NCI-H82 treated with DMSO at 0.1 percent for 48 hours (cell line): ENCODE data around the gene LIG3.
"Not testable (repeated sequence)": the region's sequence is repeated elsewhere in the genome, so short reads cannot be mapped to it uniquely, and the experiment has no call there.

Experiments
- DNase-seq: peaks from one replicate; lab custom pipeline; 2025; ENCODE audit not compliant: unreplicated experiment; lab: John Stamatoyannopoulos, UW

Gene LIG3

GRCh38 chr17:34980353-34980680 lies at the start of gene LIG3:
TSS of gene LIG3 (plus strand) at chr17:34980512. CDS start at chr17:34983006, 2,494 bp downstream.
- peak; percentile 83 for DNase-seq

GRCh38 chr17:34950780-34951179 lies 29.5 kb upstream of the LIG3 start:
- DNase-seq: not testable (repeated sequence)

- no peak for DNase-seq
Measured at GRCh38 chr17:34958438-34958837, 21.9 kb upstream of the LIG3 start.

DNA sequence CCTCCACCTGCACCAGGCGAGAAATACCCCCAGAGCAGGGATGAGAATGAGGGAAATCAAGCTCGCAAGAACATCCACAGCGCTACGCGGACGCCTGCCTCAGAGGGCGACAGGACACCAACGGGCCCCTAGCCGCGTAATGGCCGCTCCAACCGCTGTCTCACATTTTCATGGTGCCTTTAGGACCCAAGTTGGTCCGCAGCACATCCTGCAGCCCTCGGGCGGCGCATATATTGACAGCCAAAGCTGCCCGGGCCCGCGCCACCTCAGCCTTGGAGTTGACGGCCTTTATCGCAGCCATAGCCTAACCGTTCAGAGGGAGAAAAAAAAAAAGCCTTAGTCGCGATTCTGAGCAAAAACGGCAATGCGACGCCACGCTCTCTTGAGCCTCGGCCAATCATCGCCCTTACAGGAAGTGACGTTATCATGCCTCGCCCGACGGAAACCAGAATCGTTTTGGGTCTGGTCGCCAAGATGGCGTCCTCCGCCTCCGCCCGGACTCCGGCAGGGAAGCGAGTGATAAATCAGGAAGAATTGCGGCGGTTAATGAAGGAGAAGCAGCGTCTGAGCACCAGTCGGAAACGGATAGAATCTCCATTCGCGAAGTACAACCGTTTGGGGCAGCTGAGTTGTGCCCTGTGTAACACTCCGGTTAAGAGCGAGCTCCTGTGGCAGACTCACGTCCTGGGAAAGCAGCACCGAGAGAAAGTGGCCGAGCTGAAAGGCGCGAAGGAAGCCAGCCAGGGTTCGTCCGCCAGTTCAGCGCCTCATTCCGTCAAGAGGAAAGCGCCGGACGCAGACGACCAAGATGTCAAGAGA lies 19.0 kb upstream of the LIG3 start, which contains the start of the genes CCT6B and ZNF830:
CCT6B (minus strand) TSS at position 368 of the 819 bp plus-strand sequence; CDS start at position 301, 67 bp downstream.
ZNF830 (plus strand) TSS at position 448 of the 819 bp plus-strand sequence; CDS start at position 475, 27 bp downstream.
- peak; percentile 63 for DNase-seq

GRCh38 chr17:34974179-34974578 lies 6.1 kb upstream of the LIG3 start:
- DNase-seq: no peak

GRCh38 chr17:34974794-34975785 lies 5.2 kb upstream of the LIG3 start:
- DNase-seq: no peak

GRCh38 chr17:34979153-34979552 lies 1.2 kb upstream of the LIG3 start:
- DNase-seq: no peak

- no peak for DNase-seq
Measured at GRCh38 chr17:34979650-34980352, 511 bp upstream of the LIG3 start.

DNA sequence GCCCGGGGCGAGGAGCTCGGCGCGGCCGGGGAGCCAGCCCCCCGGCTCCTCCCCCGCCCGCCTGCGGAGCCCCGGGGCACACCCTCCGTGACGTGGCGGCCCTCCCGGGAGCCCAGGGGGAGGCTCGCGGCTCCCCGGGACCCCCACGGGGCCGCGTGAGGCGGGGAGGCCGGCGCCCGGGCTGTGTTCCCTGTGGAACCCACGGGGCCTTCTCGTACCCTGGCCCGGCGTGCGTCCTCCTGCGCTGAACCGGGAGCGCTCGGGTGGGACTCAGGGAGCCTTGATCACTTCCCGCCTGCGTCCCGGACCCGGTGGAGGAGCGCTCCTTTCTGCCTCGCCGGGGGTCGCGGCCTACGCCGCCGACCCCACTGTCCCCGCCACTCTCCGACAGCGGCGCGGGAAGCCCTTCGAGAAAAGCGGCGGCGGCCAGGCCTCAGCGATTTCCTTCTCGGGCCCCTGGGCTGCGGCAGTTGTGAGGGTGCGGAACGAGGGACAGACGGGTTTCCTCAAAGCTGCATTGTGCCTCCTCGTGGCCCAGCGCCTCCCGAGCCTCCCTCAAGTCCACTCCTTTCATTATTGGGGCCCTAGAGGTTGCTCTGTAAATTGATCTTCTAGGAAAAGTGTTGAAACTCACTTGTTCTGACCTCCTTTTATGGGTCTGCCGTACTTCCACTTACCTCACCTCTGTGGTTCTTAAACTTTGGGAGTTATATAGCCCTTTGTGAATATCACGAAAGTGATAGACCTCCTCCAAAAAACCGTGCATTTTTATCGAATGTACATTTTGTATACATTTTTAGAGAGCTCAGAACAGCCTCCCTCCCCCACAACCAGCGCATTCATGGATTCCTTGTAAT lies 597 bp downstream of the LIG3 start:
- no peak for DNase-seq

- DNase-seq: no peak
Measured at GRCh38 chr17:34981538-34982241, 1.4 kb downstream of the LIG3 start.

DNA sequence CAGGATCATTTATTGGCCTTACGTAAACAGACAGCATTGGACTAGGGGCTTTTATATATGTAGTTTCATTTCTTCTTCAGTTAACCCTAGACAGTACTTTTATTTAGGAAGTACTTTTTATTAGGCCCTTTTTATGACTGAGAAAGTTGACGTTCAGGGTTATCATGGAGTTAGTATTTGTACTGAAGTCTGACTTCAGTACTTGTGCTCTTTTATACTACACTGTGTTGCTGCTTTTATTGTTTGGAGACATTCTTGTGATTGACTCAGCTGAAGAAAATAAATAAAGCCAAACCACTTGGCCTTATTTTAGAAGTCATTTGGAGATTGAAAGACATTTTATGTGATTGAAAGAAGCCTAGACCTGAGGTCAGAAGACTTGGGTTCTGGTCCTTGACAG lies 6.9 kb downstream of the LIG3 start:
- DNase-seq: no peak

- DNase-seq: no peak
Measured at GRCh38 chr17:34988644-34989043, 8.3 kb downstream of the LIG3 start.

- no peak for DNase-seq
Measured at GRCh38 chr17:34989473-34989872, 9.2 kb downstream of the LIG3 start.

DNA sequence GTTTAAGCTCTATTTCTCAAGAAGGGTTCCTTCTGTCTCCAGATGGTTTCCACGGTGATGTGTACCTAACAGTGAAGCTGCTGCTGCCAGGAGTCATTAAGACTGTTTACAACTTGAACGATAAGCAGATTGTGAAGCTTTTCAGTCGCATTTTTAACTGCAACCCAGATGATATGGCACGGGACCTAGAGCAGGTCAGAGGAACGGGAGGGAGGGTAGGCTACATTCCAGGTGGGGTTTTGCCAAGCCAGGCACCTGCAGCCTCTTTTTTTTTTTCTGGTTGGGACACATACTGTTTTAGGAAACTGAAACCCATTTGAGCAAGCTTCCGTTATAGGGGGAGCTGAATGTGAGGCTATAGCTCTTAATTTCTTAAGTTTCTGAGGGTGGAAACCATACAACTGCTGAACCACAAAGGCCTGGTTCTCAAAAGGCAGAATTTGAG lies 10.6 kb downstream of the LIG3 start:
- DNase-seq: no peak

DNA sequence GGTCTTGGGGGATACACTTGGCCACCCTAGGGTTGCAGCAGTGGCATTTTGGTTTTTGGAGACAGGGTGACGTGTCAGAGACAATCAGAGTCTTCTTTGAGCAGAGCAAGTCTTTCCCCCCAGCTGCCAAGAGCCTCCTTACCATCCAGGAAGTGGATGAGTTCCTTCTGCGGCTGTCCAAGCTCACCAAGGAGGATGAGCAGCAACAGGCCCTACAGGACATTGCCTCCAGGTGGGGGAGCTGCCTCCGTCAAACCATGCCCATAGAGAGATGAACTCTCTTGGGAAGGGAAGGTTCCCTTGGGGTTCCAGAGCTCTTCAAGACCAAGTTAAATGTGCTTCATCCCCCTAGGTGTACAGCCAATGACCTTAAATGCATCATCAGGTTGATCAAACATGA lies 11.3 kb downstream of the LIG3 start:
- DNase-seq: no peak

- no peak for DNase-seq
Measured at GRCh38 chr17:34993031-34993430, 12.7 kb downstream of the LIG3 start.

- DNase-seq: no peak
Measured at GRCh38 chr17:34996422-34997285, 16.3 kb downstream of the LIG3 start.

- no peak for DNase-seq
Measured at GRCh38 chr17:34997355-34997862, 17.1 kb downstream of the LIG3 start.
